Thyroid gland (tissue), 4 donors: ENCODE measurements around the gene RPRD1B. TPM values are rescaled to one million over a fixed set of nuclear protein-coding genes. Genes with fewer than 3 reads are reported as not detected.

Source experiments
- DNase-seq, 2 donors: peaks; one replicate each; pipeline ENCODE4 v3.0.0-alpha.2; 2019
- H3K27ac ChIP-seq, 3 donors: fragments of 200-600 bp; sonication (generic); 1 replicate in 2 of 3; 2 replicates in 1 of 3; pipeline ENCODE4 v1.5.1; 2016 to 2019; ENCODE audit warnings: mild to moderate bottlenecking in 1 of 3, moderate library complexity in 1 of 3
- H3K27me3 ChIP-seq: fragments of 200-600 bp; sonication (generic); one replicate; pipeline ENCODE4 v1.5.1; 2019
- H3K36me3 ChIP-seq, 2 donors: fragments of 200-600 bp; sonication (generic); one replicate each; pipeline ENCODE4 v1.5.1; 2016 to 2019
- H3K4me1 ChIP-seq, 2 donors: fragments of 200-600 bp; sonication (generic); one replicate each; pipeline ENCODE4 v1.5.1; 2017 to 2019
- H3K4me3 ChIP-seq, 3 donors: fragments of 200-600 bp; sonication (generic); replicated peaks in 1 of 3; 1 replicate in 2 of 3; 2 replicates in 1 of 3; pipeline ENCODE4 v1.5.1; 2016; ENCODE audit warnings: mild to moderate bottlenecking in 1 of 3
- H3K9me3 ChIP-seq: fragments of 200-600 bp; sonication (generic); one replicate; pipeline ENCODE4 v1.5.1; 2017
- CTCF ChIP-seq, 6 experiments: fragments of 200-600 bp in 3 of 6; fragments of 450-650 bp in 3 of 6; sonication (generic) in 3 of 6; IDR thresholded peaks; one replicate each; pipeline ENCODE4 v1.5.1; 2016 to 2019; ENCODE audit warnings: antibody characterized with exemption in 6 of 6, mild to moderate bottlenecking in 2 of 6, inconsistent platforms in 1 of 6, moderate library complexity in 1 of 6
- POLR2A ChIP-seq, 2 donors: fragments of 450-650 bp; IDR thresholded peaks; one replicate each; pipeline ENCODE4 v1.6.1; 2017; ENCODE audit warnings: antibody characterized with exemption in 2 of 2, mild to moderate bottlenecking in 2 of 2, moderate library complexity in 1 of 2
- WGBS, 2 donors: methylation state at CpG; one replicate each; pipeline ENCODE4 v1.1.5; 2017; 5-methylcytosine and 5-hydroxymethylcytosine counted together
- intact Hi-C: fragments of 100-400 bp; cut with DNase I; formaldehyde crosslinking; loops from one replicate; pipeline ENCODE4 v1.15.1; 2023
- total RNA-seq, 4 donors: library from RNA; depleted of rRNA; stranded (reverse); fragments of >200 nt; gene quantifications; one replicate each; pipeline ENCODE4 v1.2.3, GENCODE V29; 2016

The RPRD1B gene
- total RNA-seq, 4 donors from 2014 or later = 24.2 to 58.9 (median 27.0) TPM

DNA sequence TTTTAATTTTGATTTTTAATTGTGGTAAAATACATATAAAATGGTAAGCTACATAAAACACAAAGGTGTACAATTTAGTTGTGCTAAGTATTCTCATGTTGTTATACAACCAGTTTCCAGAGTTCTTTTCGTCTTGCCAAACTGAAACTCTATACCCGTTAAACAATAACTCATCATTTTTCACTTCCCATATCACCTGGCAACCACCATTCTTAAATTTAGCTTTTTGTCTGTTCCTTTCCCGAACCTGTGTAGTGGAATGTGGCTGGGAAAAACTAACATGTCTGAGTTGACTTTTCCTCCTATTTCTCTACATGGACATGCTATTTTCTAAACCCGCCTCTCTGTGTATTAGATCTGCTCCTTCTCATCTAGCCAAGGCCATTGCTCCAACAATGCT lies 27.6 kb downstream of the RPRD1B start:
- Histone ChIP-seq H3K4me3 (no peak overlapping the region), H3K36me3 (peaks cover 34 to 56% of the 10 kb centered on the region in 2 donors), H3K27ac (no peak overlapping the region), H3K9me3 (no peaks in the 10 kb centered on the region), H3K4me1 (no peaks in the 10 kb centered on the region), H3K27me3 (no peaks in the 10 kb centered on the region)
- intact Hi-C loops = no loop called here
- TF ChIP-seq CTCF (IDR thresholded peaks at IDR 0.05) (no peak), POLR2A (IDR thresholded peaks at IDR 0.05) (no peak)
- WGBS, 2 donors = 85 to 86% methylated on average over 4 of the region's 4 CpGs
- DNase-seq = no peak

- Histone ChIP-seq H3K9me3 (no peaks in the 10 kb centered on the region), H3K4me1 (no peaks in the 10 kb centered on the region), H3K36me3 (peaks cover 42 to 72% of the 10 kb centered on the region in 2 donors), H3K27ac (no peak overlapping the region), H3K27me3 (no peaks in the 10 kb centered on the region), H3K4me3 (no peak overlapping the region)
- intact Hi-C loops = no loop called here
- no peak for DNase-seq
- WGBS, 2 donors = 82 to 86% methylated on average over 5 of the region's 5 CpGs
- TF ChIP-seq POLR2A (IDR thresholded peaks at IDR 0.05) (no peak), CTCF (IDR thresholded peaks at IDR 0.05) (no peak)
Measured at GRCh38 chr20:38062890-38063289, 29.3 kb downstream of the RPRD1B start.

DNA sequence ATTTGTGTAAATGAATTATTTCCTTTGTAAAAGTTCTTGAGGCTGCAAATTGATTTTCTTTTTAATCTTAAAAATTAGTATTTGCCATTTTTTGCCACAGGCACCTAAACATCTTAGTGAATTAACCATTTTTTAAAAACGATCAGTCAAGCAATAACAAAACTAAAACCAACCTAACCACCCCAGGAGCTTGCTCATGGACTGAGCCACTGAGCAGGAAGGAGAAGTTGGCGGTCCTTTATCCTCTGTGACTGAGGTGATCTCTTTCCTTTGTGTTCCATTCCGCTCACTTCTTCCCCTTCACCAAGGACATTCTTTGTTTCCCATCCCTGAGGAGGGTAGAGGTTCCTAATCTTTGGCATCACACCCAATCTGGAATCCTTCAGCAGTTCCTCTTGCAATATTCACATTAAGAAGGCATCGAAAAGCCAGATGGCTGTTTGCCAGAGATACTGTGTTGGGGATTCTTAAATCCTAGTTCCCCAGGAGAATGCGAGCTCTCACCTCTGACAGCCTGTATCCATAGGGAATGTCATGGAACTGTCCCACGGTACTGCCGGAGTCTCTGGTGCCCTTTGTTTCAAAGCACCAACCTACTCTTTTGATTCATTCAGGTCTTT lies 30.5 kb downstream of the RPRD1B start:
- DNase-seq = no peak
- no peak for TF ChIP-seq CTCF (IDR thresholded peaks at IDR 0.05)
- TF ChIP-seq POLR2A (IDR thresholded peaks at IDR 0.05) = no peak
- H3K9me3 ChIP-seq = no peaks in the 10 kb centered on the region
- no peak overlapping the region for H3K27ac ChIP-seq
- 88 to 95% methylated on average over 7 of the region's 7 CpGs for WGBS, 2 donors
- no peak overlapping the region for H3K4me3 ChIP-seq
- intact Hi-C loops = no loop called here
- no peaks in the 10 kb centered on the region for H3K27me3 ChIP-seq
- no peaks in the 10 kb centered on the region for H3K4me1 ChIP-seq
- peaks cover 52 to 71% of the 10 kb centered on the region in 2 donors for H3K36me3 ChIP-seq

GRCh38 chr20:38065764-38066375 lies 32.3 kb downstream of the RPRD1B start:
- DNase-seq = no peak
- Histone ChIP-seq H3K36me3 (peaks cover 40 to 66% of the 10 kb centered on the region in 2 donors), H3K4me1 (no peaks in the 10 kb centered on the region), H3K4me3 (no peak overlapping the region), H3K27ac (no peak overlapping the region), H3K27me3 (no peaks in the 10 kb centered on the region), H3K9me3 (no peaks in the 10 kb centered on the region)
- no peak for TF ChIP-seq POLR2A (IDR thresholded peaks at IDR 0.05)
- no peak for TF ChIP-seq CTCF (IDR thresholded peaks at IDR 0.05)
- 87 to 96% methylated on average over 10 of the region's 10 CpGs for WGBS, 2 donors
- intact Hi-C loops = no loop called here

GRCh38 chr20:38066969-38067716 lies 33.6 kb downstream of the RPRD1B start:
- Histone ChIP-seq H3K27ac (no peak overlapping the region), H3K27me3 (no peaks in the 10 kb centered on the region), H3K4me1 (no peaks in the 10 kb centered on the region), H3K36me3 (peaks cover 44 to 59% of the 10 kb centered on the region in 2 donors), H3K9me3 (no peaks in the 10 kb centered on the region), H3K4me3 (no peak overlapping the region)
- 85 to 87% methylated on average over 9 of the region's 9 CpGs for WGBS, 2 donors
- intact Hi-C loops = no loop called here
- no peak for TF ChIP-seq CTCF (IDR thresholded peaks at IDR 0.05)
- TF ChIP-seq POLR2A (IDR thresholded peaks at IDR 0.05) = no peak
- DNase-seq = no peak
